ENCODE results near the gene FIGNL2. TPM values are rescaled to one million over a fixed set of nuclear protein-coding genes. Genes with fewer than 3 reads are reported as not detected.
A peak's percentile ranks its signal among the peaks of the same experiment; 100 is the strongest.

The FIGNL2 gene
- total and polyA plus RNA-seq, 2 of the 13 experiments (the other 11 are each of a cell fraction or from before 2014, with no cell fraction given), result 0.82 to 1.00 TPM

GRCh38 chr12:51814311-51815088 is 34.0 kb downstream of the FIGNL2 start (continued):
- no peak for TF ChIP-seq HNF1B (CRISPR knock-in tag; IDR thresholded peaks at IDR 0.05)
- TF ChIP-seq ZNF609 (CRISPR knock-in tag; IDR thresholded peaks at IDR 0.05; ENCODE audit: borderline replicate concordance), result peak; percentile 68; the same call in 1 of the 2 replicates
- 0 out of 2 replicates have a peak, but pooled peaks have one; percentile 39 for TF ChIP-seq ZNF543 (CRISPR knock-in tag; IDR thresholded peaks at IDR 0.05)
- peak; percentile 48; the same call in 1 of the 2 replicates for TF ChIP-seq MYPOP (CRISPR knock-in tag; IDR thresholded peaks at IDR 0.05)
- TF ChIP-seq MYC (CRISPR knock-in tag; IDR thresholded peaks at IDR 0.05; ENCODE audit: borderline replicate concordance), result 0 out of 2 replicates have a peak, but pooled peaks have one; percentile 12
- peak; percentile 76 for TF ChIP-seq CTCF (CRISPR knock-in tag; IDR thresholded peaks at IDR 0.05)
- TF ChIP-seq ZNF777 (CRISPR knock-in tag; IDR thresholded peaks at IDR 0.05), result peak; percentile 99
- peak; percentile 37 for TF ChIP-seq BRD4 (CRISPR knock-in tag; IDR thresholded peaks at IDR 0.05)
- no peak for TF ChIP-seq HCFC1 (IDR thresholded peaks at IDR 0.05; ENCODE audit: low read depth, low read length)
- TF ChIP-seq CEBPG (CRISPR knock-in tag; IDR thresholded peaks at IDR 0.05), result no peak
- TF ChIP-seq MTF2 (CRISPR knock-in tag; IDR thresholded peaks at IDR 0.05; ENCODE audit: borderline replicate concordance), result peak; percentile 81; the same call in 1 of the 2 replicates
- TF ChIP-seq MEIS2 (CRISPR knock-in tag; IDR thresholded peaks at IDR 0.05), result peak; percentile 61; the same call in 1 of the 2 replicates
- TF ChIP-seq TBL1XR1 (IDR thresholded peaks at IDR 0.05; ENCODE audit: borderline replicate concordance, low read length, partially characterized antibody), result peak; percentile 27
- peak; percentile 59 for TF ChIP-seq KDM2A (CRISPR knock-in tag; IDR thresholded peaks at IDR 0.05; ENCODE audit: borderline replicate concordance, low read depth)
- TF ChIP-seq HNRNPH1 (optimal IDR thresholded peaks at IDR 0.05; ENCODE audit: low read depth, low read length), result no peak
- TF ChIP-seq ZNF574 (CRISPR knock-in tag; IDR thresholded peaks at IDR 0.05), result peak; percentile 94

All from HepG2 (cell line).